Measurements from ENCODE around the gene ICA1.

The ICA1 gene

GRCh38 chr7:8131694-8132605 is 130.0 kb downstream of the ICA1 start:
- no peak for DNase-seq (ENCODE audit: low read depth)

- DNase-seq (ENCODE audit: low read depth): no peak
Observed at GRCh38 chr7:8130663-8131062, 131.3 kb downstream of the ICA1 start.

GRCh38 chr7:8129318-8129659 is 132.7 kb downstream of the ICA1 start:
- DNase-seq (ENCODE audit: low read depth): no peak

- DNase-seq (ENCODE audit: low read depth): no peak
Observed at GRCh38 chr7:8128449-8129317, 133.3 kb downstream of the ICA1 start.

GRCh38 chr7:8126601-8127167 is 135.3 kb downstream of the ICA1 start:
- no peak for DNase-seq (ENCODE audit: low read depth)

- no peak for DNase-seq (ENCODE audit: low read depth)
Observed at GRCh38 chr7:8125680-8126444, 136.1 kb downstream of the ICA1 start.

GRCh38 chr7:8121243-8121642 is 140.7 kb downstream of the ICA1 start:
- no peak for DNase-seq (ENCODE audit: low read depth)

GRCh38 chr7:8120390-8121058 is 141.4 kb downstream of the ICA1 start:
- no peak for DNase-seq (ENCODE audit: low read depth)

- DNase-seq (ENCODE audit: low read depth): no peak
Observed at GRCh38 chr7:8119262-8119661, 142.7 kb downstream of the ICA1 start.

- no peak for DNase-seq (ENCODE audit: low read depth)
Observed at GRCh38 chr7:8117195-8117594, 144.8 kb downstream of the ICA1 start.

- DNase-seq (ENCODE audit: low read depth): no peak
Observed at GRCh38 chr7:8115547-8116402, 146.2 kb downstream of the ICA1 start.

GRCh38 chr7:8114175-8114574 is 147.8 kb downstream of the ICA1 start:
- no peak for DNase-seq (ENCODE audit: low read depth)

- no peak for DNase-seq (ENCODE audit: low read depth)
Observed at GRCh38 chr7:8113184-8113583, 148.8 kb downstream of the ICA1 start.

- no peak for DNase-seq (ENCODE audit: low read depth)
Observed at GRCh38 chr7:8112685-8113084, 149.3 kb downstream of the ICA1 start.

GRCh38 chr7:8111282-8111960 is 150.5 kb downstream of the ICA1 start:
- DNase-seq (ENCODE audit: low read depth): no peak

- DNase-seq (ENCODE audit: low read depth): peak; percentile 52
Observed at GRCh38 chr7:8109196-8110022, 152.6 kb downstream of the ICA1 start.

GRCh38 chr7:8105449-8106095 is 156.4 kb downstream of the ICA1 start:
- DNase-seq (ENCODE audit: low read depth): no peak

- no peak for DNase-seq (ENCODE audit: low read depth)
Observed at GRCh38 chr7:8103282-8103681, 158.7 kb downstream of the ICA1 start.

Measured in EH (cell line).